ENCODE results near the gene TIMM23.
"Not testable (repeated sequence)": the region's sequence is repeated elsewhere in the genome, so short reads cannot be mapped to it uniquely, and the experiment has no call there.

DNA sequence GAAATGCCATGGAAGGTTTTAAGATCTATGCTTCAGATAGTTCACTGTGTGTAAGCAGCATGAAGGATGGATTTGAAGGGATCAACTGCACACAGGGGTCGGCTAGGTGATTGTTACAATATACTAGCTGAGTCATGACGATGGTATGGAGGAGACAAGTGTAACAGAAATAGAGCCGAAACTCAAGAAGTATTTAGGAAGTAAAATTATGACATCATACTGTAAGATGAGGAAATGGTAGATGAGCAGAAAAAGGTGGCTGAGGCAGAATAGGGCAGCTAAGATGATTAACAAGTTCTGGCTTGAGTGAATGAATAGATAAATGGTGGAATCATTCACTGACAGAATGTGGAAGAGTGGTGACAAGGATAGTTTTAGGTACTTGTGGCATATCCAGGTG lies 37.5 kb upstream of the TIMM23 start:
- not testable (repeated sequence) for TF ChIP-seq POLR2A (IDR thresholded peaks at IDR 0.05; ENCODE audit: low read depth, low read length); MYC (IDR thresholded peaks at IDR 0.05; ENCODE audit: low read depth, low read length); MAX (IDR thresholded peaks at IDR 0.05; ENCODE audit: insufficient read depth, insufficient read length); EZH2 (IDR thresholded peaks at IDR 0.05; ENCODE audit: borderline replicate concordance, low read depth, low read length, severe bottlenecking); POLR2AphosphoS5 (IDR thresholded peaks at IDR 0.05; ENCODE audit: insufficient read depth, low read depth, low read length); FOS (IDR thresholded peaks at IDR 0.05; ENCODE audit: borderline replicate concordance, insufficient read depth, low read length); JUN (IDR thresholded peaks at IDR 0.05; ENCODE audit: borderline replicate concordance, insufficient read depth, insufficient read length, low read depth); GATA2 (IDR thresholded peaks at IDR 0.05; ENCODE audit: insufficient read depth, insufficient read length, low read depth, low read length)
- TF ChIP-seq, protein P1, sequence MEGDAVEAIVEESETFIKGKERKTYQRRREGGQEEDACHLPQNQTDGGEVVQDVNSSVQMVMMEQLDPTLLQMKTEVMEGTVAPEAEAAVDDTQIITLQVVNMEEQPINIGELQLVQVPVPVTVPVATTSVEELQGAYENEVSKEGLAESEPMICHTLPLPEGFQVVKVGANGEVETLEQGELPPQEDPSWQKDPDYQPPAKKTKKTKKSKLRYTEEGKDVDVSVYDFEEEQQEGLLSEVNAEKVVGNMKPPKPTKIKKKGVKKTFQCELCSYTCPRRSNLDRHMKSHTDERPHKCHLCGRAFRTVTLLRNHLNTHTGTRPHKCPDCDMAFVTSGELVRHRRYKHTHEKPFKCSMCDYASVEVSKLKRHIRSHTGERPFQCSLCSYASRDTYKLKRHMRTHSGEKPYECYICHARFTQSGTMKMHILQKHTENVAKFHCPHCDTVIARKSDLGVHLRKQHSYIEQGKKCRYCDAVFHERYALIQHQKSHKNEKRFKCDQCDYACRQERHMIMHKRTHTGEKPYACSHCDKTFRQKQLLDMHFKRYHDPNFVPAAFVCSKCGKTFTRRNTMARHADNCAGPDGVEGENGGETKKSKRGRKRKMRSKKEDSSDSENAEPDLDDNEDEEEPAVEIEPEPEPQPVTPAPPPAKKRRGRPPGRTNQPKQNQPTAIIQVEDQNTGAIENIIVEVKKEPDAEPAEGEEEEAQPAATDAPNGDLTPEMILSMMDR (IDR thresholded peaks at IDR 0.05; ENCODE audit: extremely low read depth in 1 of 2, insufficient read depth in 1 of 2, low read depth in 1 of 2, low read length in 2 of 2), result not testable (repeated sequence)

Measured in endothelial cell of umbilical vein (primary cell).